Measurements from ENCODE around the gene AOC2.
"Not testable (repeated sequence)": the region's sequence is repeated elsewhere in the genome, so short reads cannot be mapped to it uniquely, and the experiment has no call there.

Gene AOC2

GRCh38 chr17:42843358-42843934 is 934 bp upstream of the AOC2 start:
- TF ChIP-seq POLR2A (IDR thresholded peaks at IDR 0.05; ENCODE audit: low read length) (no peak), GATA1 (IDR thresholded peaks at IDR 0.05; ENCODE audit: low read depth, low read length) (no peak)
- peak; percentile 55 to 80 for DNase-seq

DNA sequence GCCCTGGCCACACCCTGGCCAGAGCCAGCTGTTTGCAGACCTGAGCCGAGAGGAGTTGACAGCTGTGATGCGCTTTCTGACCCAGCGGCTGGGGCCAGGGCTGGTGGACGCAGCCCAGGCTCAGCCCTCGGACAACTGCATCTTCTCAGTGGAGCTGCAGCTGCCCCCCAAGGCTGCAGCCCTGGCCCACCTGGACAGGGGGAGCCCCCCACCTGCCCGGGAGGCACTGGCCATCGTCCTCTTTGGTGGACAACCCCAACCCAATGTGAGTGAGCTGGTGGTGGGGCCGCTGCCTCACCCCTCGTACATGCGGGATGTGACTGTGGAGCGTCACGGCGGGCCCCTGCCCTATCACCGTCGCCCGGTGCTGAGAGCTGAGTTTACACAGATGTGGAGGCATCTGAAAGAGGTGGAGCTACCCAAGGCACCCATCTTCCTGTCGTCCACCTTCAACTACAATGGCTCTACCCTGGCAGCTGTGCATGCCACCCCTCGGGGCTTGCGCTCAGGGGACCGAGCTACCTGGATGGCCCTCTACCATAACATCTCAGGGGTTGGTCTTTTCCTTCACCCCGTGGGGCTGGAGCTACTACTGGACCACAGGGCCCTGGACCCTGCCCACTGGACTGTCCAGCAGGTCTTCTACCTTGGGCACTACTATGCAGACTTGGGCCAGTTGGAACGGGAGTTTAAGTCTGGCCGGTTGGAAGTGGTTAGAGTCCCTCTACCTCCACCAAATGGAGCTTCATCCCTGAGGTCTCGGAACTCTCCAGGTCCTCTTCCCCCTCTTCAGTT is 578 bp downstream of the AOC2 start:
- TF ChIP-seq POLR2A (IDR thresholded peaks at IDR 0.05; ENCODE audit: low read length): no peak
- no peak for TF ChIP-seq GATA1 (IDR thresholded peaks at IDR 0.05; ENCODE audit: low read depth, low read length)
- no peak for DNase-seq

GRCh38 chr17:42845556-42845917 is 1.2 kb downstream of the AOC2 start:
- DNase-seq: no peak
- TF ChIP-seq POLR2A (IDR thresholded peaks at IDR 0.05; ENCODE audit: low read length) (no peak), GATA1 (IDR thresholded peaks at IDR 0.05; ENCODE audit: low read depth, low read length) (no peak)

- DNase-seq: no peak
- TF ChIP-seq POLR2A (IDR thresholded peaks at IDR 0.05; ENCODE audit: low read length) (no peak), GATA1 (IDR thresholded peaks at IDR 0.05; ENCODE audit: low read depth, low read length) (no peak)
These were observed 1.7 kb downstream of the AOC2 start for GRCh38 chr17:42845918-42846593.

DNA sequence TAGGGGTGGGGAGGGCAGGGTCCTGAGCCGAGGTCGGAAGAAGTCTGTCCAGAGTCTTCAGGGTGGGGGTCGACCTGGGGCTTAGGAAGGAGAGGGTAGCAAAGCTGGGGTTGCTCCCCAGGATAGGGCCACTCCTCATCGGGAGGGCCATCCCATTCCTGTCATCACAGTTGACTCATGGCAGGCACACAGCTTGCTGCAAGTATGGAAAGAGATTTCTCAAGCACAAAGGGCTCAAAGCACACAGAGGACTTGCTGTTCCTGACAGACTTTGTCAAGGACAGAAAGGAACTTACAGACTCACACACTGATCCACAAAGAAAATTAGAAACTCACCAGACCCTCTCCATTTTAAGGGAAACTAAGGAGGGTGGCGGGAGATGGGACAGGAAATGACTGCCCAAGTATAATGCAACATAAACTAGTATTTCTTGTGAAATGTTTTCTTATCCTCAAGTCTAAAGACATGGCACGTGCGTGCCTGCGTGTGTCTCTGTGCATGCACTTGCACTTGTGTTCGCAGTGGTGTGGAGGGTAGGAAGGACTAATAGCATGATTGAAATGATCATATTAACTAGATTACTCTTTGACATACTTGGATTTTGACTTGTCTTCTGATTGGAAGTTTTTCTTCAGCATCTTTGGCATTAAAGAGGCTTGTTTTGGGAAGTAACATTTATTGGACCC is 2.4 kb downstream of the AOC2 start:
- TF ChIP-seq POLR2A (IDR thresholded peaks at IDR 0.05; ENCODE audit: low read length): no peak
- no peak for TF ChIP-seq GATA1 (IDR thresholded peaks at IDR 0.05; ENCODE audit: low read depth, low read length)
- no peak for DNase-seq

DNA sequence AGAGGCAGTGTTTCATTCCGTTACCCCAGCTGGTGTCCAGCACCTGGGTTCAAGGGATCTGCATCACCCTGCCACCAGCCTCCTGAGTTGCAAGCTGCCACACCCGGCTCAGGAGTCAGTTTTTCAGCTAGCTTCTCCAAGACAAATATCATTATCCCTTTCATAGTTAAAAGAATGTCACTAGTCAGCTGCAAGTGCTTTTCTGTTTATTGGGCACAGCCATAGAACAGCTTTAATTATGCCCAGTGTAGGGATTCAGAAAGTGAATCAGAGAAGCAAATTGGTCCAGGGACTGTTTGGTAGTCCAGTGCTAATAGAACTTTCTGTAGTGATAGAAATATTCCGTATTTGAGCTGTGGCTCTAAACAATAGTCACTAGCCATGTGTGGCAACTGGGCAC is 3.7 kb downstream of the AOC2 start:
- TF ChIP-seq GATA1 (IDR thresholded peaks at IDR 0.05; ENCODE audit: low read depth, low read length) (no peak), POLR2A (IDR thresholded peaks at IDR 0.05; ENCODE audit: low read length) (no peak)
- DNase-seq: no peak

- TF ChIP-seq POLR2A (IDR thresholded peaks at IDR 0.05; ENCODE audit: low read length) (no peak), GATA1 (IDR thresholded peaks at IDR 0.05; ENCODE audit: low read depth, low read length) (no peak)
- DNase-seq: no peak
These were observed 4.7 kb downstream of the AOC2 start for GRCh38 chr17:42849031-42849430.

- TF ChIP-seq GATA1 (IDR thresholded peaks at IDR 0.05; ENCODE audit: low read depth, low read length) (no peak), POLR2A (IDR thresholded peaks at IDR 0.05; ENCODE audit: low read length) (no peak)
- no peak for DNase-seq
These were observed 5.2 kb downstream of the AOC2 start for GRCh38 chr17:42849451-42850181.

DNA sequence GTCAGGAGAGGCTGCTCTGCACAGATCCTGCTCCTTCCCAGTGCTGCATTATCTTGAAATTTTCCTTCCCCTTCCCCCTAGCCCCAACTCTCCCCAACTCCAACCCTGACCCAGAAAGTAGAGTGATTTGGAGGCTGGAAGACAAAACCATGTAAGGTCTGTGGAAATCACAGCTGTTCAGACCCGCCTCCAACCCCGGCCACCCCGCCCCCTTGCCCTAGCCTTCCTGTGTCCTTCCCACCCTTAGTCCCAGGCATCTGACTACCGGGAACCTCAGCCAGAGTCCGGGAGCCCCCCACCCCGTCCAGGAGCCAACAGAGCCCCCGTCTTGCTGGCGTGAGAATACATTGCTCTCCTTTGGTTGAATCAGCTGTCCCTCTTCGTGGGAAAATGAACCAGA is 6.6 kb downstream of the AOC2 start, which contains the start of gene AOC3:
Gene AOC3, plus strand, starts transcription at position 246 of the 400 bp plus-strand sequence. Its CDS starts 145 bp downstream, at position 391.
- TF ChIP-seq GATA1 (IDR thresholded peaks at IDR 0.05; ENCODE audit: low read depth, low read length): no peak
- TF ChIP-seq POLR2A (IDR thresholded peaks at IDR 0.05; ENCODE audit: low read length): no peak
- DNase-seq: no peak

DNA sequence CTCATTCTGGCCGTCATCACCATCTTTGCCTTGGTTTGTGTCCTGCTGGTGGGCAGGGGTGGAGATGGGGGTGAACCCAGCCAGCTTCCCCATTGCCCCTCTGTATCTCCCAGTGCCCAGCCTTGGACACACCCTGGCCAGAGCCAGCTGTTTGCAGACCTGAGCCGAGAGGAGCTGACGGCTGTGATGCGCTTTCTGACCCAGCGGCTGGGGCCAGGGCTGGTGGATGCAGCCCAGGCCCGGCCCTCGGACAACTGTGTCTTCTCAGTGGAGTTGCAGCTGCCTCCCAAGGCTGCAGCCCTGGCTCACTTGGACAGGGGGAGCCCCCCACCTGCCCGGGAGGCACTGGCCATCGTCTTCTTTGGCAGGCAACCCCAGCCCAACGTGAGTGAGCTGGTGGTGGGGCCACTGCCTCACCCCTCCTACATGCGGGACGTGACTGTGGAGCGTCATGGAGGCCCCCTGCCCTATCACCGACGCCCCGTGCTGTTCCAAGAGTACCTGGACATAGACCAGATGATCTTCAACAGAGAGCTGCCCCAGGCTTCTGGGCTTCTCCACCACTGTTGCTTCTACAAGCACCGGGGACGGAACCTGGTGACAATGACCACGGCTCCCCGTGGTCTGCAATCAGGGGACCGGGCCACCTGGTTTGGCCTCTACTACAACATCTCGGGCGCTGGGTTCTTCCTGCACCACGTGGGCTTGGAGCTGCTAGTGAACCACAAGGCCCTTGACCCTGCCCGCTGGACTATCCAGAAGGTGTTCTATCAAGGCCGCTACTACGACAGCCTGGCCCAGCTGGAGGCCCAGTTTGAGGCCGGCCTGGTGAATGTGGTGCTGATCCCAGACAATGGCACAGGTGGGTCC is 7.2 kb downstream of the AOC2 start:
- not testable (repeated sequence) for DNase-seq

GRCh38 chr17:42852351-42852750 is 8.0 kb downstream of the AOC2 start:
- TF ChIP-seq POLR2A (IDR thresholded peaks at IDR 0.05; ENCODE audit: low read length): no peak
- TF ChIP-seq GATA1 (IDR thresholded peaks at IDR 0.05; ENCODE audit: low read depth, low read length): no peak
- no peak for DNase-seq

- DNase-seq: no peak
- TF ChIP-seq GATA1 (IDR thresholded peaks at IDR 0.05; ENCODE audit: low read depth, low read length): no peak
- no peak for TF ChIP-seq POLR2A (IDR thresholded peaks at IDR 0.05; ENCODE audit: low read length)
These were observed 8.6 kb downstream of the AOC2 start for GRCh38 chr17:42853004-42853403.

- DNase-seq: no peak
- TF ChIP-seq POLR2A (IDR thresholded peaks at IDR 0.05; ENCODE audit: low read length) (no peak), GATA1 (IDR thresholded peaks at IDR 0.05; ENCODE audit: low read depth, low read length) (no peak)
These were observed 9.2 kb downstream of the AOC2 start for GRCh38 chr17:42853597-42853967.

Measured in erythroblast (primary cell).